Stimulated activated CD8-positive, alpha-beta memory T cell treated with anti-CD3 and anti-CD28 coated beads, Interleukin-4, amount 100 ng/mL, for 1 hour (primary cell): Measurements from ENCODE around the gene PPP1R15A.
"Not testable (repeated sequence)": the region's sequence is repeated elsewhere in the genome, so short reads cannot be mapped to it uniquely, and the experiment has no call there.

Experiments used
- DNase-seq, 2 donors: peaks; one replicate each; pipeline ENCODE4 v3.0.0-alpha.2; 2020; ENCODE audit warnings: low read depth in 2 of 2, low spot score in 1 of 2

PPP1R15A gene

GRCh38 chr19:48910803-48911202 lies 38.6 kb downstream of the PPP1R15A start:
- no peak for DNase-seq

- no peak for DNase-seq
Measured at GRCh38 chr19:48913114-48913889, 41.1 kb downstream of the PPP1R15A start.

- no peak for DNase-seq
Measured at GRCh38 chr19:48914181-48914580, 42.0 kb downstream of the PPP1R15A start.

- no peak for DNase-seq
Measured at GRCh38 chr19:48915757-48916156, 43.5 kb downstream of the PPP1R15A start.

GRCh38 chr19:48918071-48918470 lies 45.9 kb downstream of the PPP1R15A start:
- no peak for DNase-seq

- no peak for DNase-seq
Measured at GRCh38 chr19:48918801-48919247, 46.6 kb downstream of the PPP1R15A start.

GRCh38 chr19:48919271-48919670 lies 47.0 kb downstream of the PPP1R15A start:
- DNase-seq = not testable (repeated sequence)

- no peak for DNase-seq
Measured at GRCh38 chr19:48920949-48921348, 48.7 kb downstream of the PPP1R15A start.

GRCh38 chr19:48921721-48922500 lies 49.7 kb downstream of the PPP1R15A start:
- DNase-seq = no peak

- DNase-seq = no peak
Measured at GRCh38 chr19:48922548-48923490, 50.6 kb downstream of the PPP1R15A start.

GRCh38 chr19:48925240-48925843 lies 53.1 kb downstream of the PPP1R15A start:
- DNase-seq = no peak
